Posterior cingulate gyrus (tissue), 11 donors: ENCODE measurements around the gene LAMA2.

ENCODE experiments used
- DNase-seq, 10 donors: peaks; one replicate each; pipeline versions ENCODE4 v3.0.0 to v3.0.0-alpha.2; 2020 to 2021; ENCODE audit warnings: mixed read lengths in 3 of 10
- intact Hi-C: fragments of 100-400 bp; cut with DNase I; formaldehyde crosslinking; loops from one replicate; pipeline ENCODE4 v1.15.1; 2023

LAMA2 gene

GRCh38 chr6:129523816-129524215 lies 640.9 kb downstream of the LAMA2 start:
- DNase-seq: no peak
- intact Hi-C loops: no loop called here

- intact Hi-C loops: no loop called here
These were observed 642.1 kb downstream of the LAMA2 start for GRCh38 chr6:129525055-129525454.

GRCh38 chr6:129534926-129535325 lies 652.0 kb downstream of the LAMA2 start:
- intact Hi-C loops: no loop called here
- no peak for DNase-seq

More at GRCh38 chr6:129525055-129525454, 642.1 kb downstream of the LAMA2 start:
- DNase-seq: no peak

GRCh38 chr6:129536271-129536670 lies 653.3 kb downstream of the LAMA2 start:
- no peak for DNase-seq
- intact Hi-C loops: no loop called here

- intact Hi-C loops: no loop called here
- DNase-seq: no peak
These were observed 656.1 kb downstream of the LAMA2 start for GRCh38 chr6:129539032-129539431.

GRCh38 chr6:129542705-129543104 lies 659.8 kb downstream of the LAMA2 start:
- intact Hi-C loops: no loop called here
- DNase-seq: no peak

- intact Hi-C loops: no loop called here
- DNase-seq: no peak
These were observed 661.0 kb downstream of the LAMA2 start for GRCh38 chr6:129543981-129544380.

- intact Hi-C loops: no loop called here
- DNase-seq: no peak
These were observed 662.1 kb downstream of the LAMA2 start for GRCh38 chr6:129544892-129545612.

- intact Hi-C loops: no loop called here
- no peak for DNase-seq
These were observed 663.8 kb downstream of the LAMA2 start for GRCh38 chr6:129546702-129547101.

GRCh38 chr6:129551486-129551885 lies 668.5 kb downstream of the LAMA2 start:
- DNase-seq: no peak
- intact Hi-C loops: no loop called here

- intact Hi-C loops: no loop called here
- no peak for DNase-seq
These were observed 669.5 kb downstream of the LAMA2 start for GRCh38 chr6:129552413-129552812.

- DNase-seq: no peak
- intact Hi-C loops: no loop called here
These were observed 672.4 kb downstream of the LAMA2 start for GRCh38 chr6:129555206-129555832.

- intact Hi-C loops: no loop called here
- DNase-seq: no peak
These were observed 675.3 kb downstream of the LAMA2 start for GRCh38 chr6:129558248-129558647.

GRCh38 chr6:129565366-129565765 lies 682.4 kb downstream of the LAMA2 start:
- intact Hi-C loops: no loop called here
- no peak for DNase-seq

- DNase-seq: no peak
- intact Hi-C loops: no loop called here
These were observed 682.9 kb downstream of the LAMA2 start for GRCh38 chr6:129565811-129566210.
